ENCODE measurements around the gene FAM13B.

Gene FAM13B

DNA sequence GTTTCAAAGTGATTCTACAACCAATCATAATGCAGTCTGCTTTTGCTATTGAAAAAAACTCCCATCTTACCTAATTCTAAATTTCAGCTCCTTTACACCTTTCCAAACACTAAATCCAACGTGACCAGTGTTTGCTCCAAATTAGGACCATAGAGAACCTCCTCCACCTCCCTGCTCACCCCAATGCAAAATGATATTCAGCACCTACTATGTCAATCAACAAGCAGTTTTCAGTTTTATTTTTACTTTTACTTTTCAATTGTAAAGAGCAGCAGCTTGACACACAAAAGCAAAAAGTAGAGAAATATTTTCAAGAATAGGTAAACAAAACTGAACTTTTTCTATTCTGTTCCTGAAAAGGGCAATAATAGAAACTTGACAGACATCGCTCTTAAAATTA, 3.4 kb downstream of the FAM13B start:
- no peak for TF ChIP-seq FOXP2 (optimal IDR thresholded peaks at IDR 0.05; ENCODE audit: borderline replicate concordance, extremely low read depth, extremely low read length, insufficient read depth)
- TF ChIP-seq POLR2AphosphoS5 (IDR thresholded peaks at IDR 0.05; ENCODE audit: low read depth, low read length), result no peak
- no peak for TF ChIP-seq TAF1 (IDR thresholded peaks at IDR 0.05; ENCODE audit: borderline replicate concordance, insufficient read depth, low read length)
- TF ChIP-seq, protein P1, sequence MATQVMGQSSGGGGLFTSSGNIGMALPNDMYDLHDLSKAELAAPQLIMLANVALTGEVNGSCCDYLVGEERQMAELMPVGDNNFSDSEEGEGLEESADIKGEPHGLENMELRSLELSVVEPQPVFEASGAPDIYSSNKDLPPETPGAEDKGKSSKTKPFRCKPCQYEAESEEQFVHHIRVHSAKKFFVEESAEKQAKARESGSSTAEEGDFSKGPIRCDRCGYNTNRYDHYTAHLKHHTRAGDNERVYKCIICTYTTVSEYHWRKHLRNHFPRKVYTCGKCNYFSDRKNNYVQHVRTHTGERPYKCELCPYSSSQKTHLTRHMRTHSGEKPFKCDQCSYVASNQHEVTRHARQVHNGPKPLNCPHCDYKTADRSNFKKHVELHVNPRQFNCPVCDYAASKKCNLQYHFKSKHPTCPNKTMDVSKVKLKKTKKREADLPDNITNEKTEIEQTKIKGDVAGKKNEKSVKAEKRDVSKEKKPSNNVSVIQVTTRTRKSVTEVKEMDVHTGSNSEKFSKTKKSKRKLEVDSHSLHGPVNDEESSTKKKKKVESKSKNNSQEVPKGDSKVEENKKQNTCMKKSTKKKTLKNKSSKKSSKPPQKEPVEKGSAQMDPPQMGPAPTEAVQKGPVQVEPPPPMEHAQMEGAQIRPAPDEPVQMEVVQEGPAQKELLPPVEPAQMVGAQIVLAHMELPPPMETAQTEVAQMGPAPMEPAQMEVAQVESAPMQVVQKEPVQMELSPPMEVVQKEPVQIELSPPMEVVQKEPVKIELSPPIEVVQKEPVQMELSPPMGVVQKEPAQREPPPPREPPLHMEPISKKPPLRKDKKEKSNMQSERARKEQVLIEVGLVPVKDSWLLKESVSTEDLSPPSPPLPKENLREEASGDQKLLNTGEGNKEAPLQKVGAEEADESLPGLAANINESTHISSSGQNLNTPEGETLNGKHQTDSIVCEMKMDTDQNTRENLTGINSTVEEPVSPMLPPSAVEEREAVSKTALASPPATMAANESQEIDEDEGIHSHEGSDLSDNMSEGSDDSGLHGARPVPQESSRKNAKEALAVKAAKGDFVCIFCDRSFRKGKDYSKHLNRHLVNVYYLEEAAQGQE (IDR thresholded peaks at IDR 0.05; ENCODE audit: insufficient read depth in 1 of 2, low read depth in 2 of 2, low read length in 2 of 2), result no peak
- TF ChIP-seq SIN3A (IDR thresholded peaks at IDR 0.05; ENCODE audit: borderline replicate concordance, insufficient read depth, low read length), result no peak

DNA sequence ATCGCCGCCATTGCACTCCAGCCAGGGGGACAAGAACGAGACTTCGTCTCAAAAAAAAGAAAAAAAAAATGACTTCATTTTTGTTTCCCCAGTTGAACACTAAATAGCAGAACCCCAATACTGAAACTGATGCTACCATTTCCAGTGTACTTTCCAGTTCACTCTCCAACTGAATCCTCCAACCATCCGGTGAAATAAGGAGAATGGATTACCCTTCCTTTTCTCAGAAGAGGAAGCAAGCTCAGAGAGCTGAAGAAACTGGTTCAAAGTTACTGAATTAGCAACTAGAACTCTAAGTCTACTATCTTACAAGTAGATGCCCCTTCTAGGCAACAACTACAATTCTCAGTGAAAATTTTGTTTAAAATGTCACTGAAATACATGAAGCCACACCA, 3.9 kb downstream of the FAM13B start:
- TF ChIP-seq SIN3A (IDR thresholded peaks at IDR 0.05; ENCODE audit: borderline replicate concordance, insufficient read depth, low read length) (no peak), POLR2AphosphoS5 (IDR thresholded peaks at IDR 0.05; ENCODE audit: low read depth, low read length) (no peak), FOXP2 (optimal IDR thresholded peaks at IDR 0.05; ENCODE audit: borderline replicate concordance, extremely low read depth, extremely low read length, insufficient read depth) (no peak), TAF1 (IDR thresholded peaks at IDR 0.05; ENCODE audit: borderline replicate concordance, insufficient read depth, low read length) (no peak)
- TF ChIP-seq, protein P1 (IDR thresholded peaks at IDR 0.05; ENCODE audit: insufficient read depth in 1 of 2, low read depth in 2 of 2, low read length in 2 of 2), result no peak

DNA sequence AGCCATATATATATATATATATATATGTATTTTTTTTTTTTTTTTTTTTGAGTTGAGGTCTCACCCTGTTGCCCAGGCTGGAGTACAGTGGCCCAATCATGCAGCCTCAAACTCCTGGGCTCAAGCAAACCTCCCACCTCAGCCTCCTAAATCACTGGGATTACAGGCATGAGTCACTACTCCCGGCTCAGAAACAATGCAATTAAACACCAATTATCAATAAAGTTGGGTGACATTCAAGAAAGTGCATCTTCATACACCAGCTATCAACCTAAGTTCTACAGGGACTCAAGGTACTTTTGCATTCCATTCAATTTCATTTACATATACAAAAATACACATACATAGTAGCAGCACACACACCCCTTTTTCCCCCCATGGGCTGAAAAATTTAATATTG, 7.6 kb downstream of the FAM13B start:
- no peak for TF ChIP-seq POLR2AphosphoS5 (IDR thresholded peaks at IDR 0.05; ENCODE audit: low read depth, low read length)
- TF ChIP-seq FOXP2 (optimal IDR thresholded peaks at IDR 0.05; ENCODE audit: borderline replicate concordance, extremely low read depth, extremely low read length, insufficient read depth), result no peak
- no peak for TF ChIP-seq TAF1 (IDR thresholded peaks at IDR 0.05; ENCODE audit: borderline replicate concordance, insufficient read depth, low read length)
- no peak for TF ChIP-seq SIN3A (IDR thresholded peaks at IDR 0.05; ENCODE audit: borderline replicate concordance, insufficient read depth, low read length)
- TF ChIP-seq, protein P1 (IDR thresholded peaks at IDR 0.05; ENCODE audit: insufficient read depth in 1 of 2, low read depth in 2 of 2, low read length in 2 of 2), result no peak

DNA sequence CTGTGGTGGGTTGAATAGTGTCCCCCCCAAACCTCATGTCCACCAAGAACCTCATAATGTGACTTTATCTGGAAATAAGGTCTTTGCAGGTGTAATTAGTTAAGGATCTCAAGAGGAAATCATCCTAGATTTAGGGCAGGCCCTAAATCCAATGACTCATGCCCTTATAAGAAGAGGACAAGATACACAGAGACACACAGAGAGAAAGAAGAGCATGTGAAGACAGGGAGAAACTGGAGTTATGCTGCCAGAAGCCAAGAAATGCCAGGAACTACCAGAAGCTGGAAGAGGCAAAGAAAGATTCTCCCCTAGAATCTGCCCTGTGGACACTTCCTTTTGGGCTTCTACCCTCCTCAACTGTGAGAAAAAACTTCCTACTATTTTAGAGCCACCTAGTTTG, 8.8 kb downstream of the FAM13B start:
- TF ChIP-seq POLR2AphosphoS5 (IDR thresholded peaks at IDR 0.05; ENCODE audit: low read depth, low read length) (no peak), TAF1 (IDR thresholded peaks at IDR 0.05; ENCODE audit: borderline replicate concordance, insufficient read depth, low read length) (no peak), FOXP2 (optimal IDR thresholded peaks at IDR 0.05; ENCODE audit: borderline replicate concordance, extremely low read depth, extremely low read length, insufficient read depth) (no peak), SIN3A (IDR thresholded peaks at IDR 0.05; ENCODE audit: borderline replicate concordance, insufficient read depth, low read length) (no peak)
- TF ChIP-seq, protein P1 (IDR thresholded peaks at IDR 0.05; ENCODE audit: insufficient read depth in 1 of 2, low read depth in 2 of 2, low read length in 2 of 2), result no peak

DNA sequence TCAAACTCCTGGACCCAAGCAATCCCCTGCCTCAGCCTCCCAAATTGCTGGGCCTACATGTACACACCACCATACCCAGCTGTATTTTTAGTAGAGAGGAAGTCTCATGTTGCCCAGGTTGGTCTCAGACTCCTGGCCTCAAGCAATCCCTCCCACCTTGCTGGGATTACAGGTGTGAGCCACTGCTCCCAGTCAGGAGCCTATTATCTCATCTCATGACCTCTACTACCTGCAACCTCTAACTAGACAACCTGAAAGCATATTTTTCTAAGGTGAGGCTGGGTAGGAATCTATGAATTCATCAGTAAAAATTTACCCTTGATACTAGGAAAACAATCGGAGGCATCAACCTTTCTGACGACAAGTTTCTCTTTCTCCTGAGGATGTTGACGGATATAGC, 10.0 kb downstream of the FAM13B start:
- TF ChIP-seq TAF1 (IDR thresholded peaks at IDR 0.05; ENCODE audit: borderline replicate concordance, insufficient read depth, low read length) (no peak), FOXP2 (optimal IDR thresholded peaks at IDR 0.05; ENCODE audit: borderline replicate concordance, extremely low read depth, extremely low read length, insufficient read depth) (no peak), SIN3A (IDR thresholded peaks at IDR 0.05; ENCODE audit: borderline replicate concordance, insufficient read depth, low read length) (no peak), POLR2AphosphoS5 (IDR thresholded peaks at IDR 0.05; ENCODE audit: low read depth, low read length) (no peak)
- TF ChIP-seq, protein P1 (IDR thresholded peaks at IDR 0.05; ENCODE audit: insufficient read depth in 1 of 2, low read depth in 2 of 2, low read length in 2 of 2), result no peak
